GM12875 (cell line): Measurements from ENCODE around the gene ZFP91.

Experiments
- H3K4me3 ChIP-seq: one replicate; pipeline ENCODE4 v1.5.1; 2011; ENCODE audit warnings: low read depth, low read length, control low read depth
- CTCF ChIP-seq: IDR thresholded peaks from 2 replicates; pipeline ENCODE4 v1.5.1; 2011; ENCODE audit warnings: low read depth, mild to moderate bottlenecking, control low read depth, inconsistent platforms, low read length, moderate library complexity, borderline replicate concordance; ENCODE audit not compliant: insufficient read depth

The ZFP91 gene

GRCh38 chr11:58575377-58576020, 3.4 kb upstream of the ZFP91 start, which contains the start of gene LPXN:
Gene LPXN, minus strand, starts transcription at chr11:58575856. Its CDS starts 84 bp downstream, at chr11:58575772.
- TF ChIP-seq CTCF = no peak
- peak within 1 kb of the TSS; percentile 65 for H3K4me3 ChIP-seq

GRCh38 chr11:58576887-58577471, 1.9 kb upstream of the ZFP91 start:
- peak overlapping the region; percentile 74 for H3K4me3 ChIP-seq
- peak; percentile 25; the same call in 1 of the 2 replicates for TF ChIP-seq CTCF

DNA sequence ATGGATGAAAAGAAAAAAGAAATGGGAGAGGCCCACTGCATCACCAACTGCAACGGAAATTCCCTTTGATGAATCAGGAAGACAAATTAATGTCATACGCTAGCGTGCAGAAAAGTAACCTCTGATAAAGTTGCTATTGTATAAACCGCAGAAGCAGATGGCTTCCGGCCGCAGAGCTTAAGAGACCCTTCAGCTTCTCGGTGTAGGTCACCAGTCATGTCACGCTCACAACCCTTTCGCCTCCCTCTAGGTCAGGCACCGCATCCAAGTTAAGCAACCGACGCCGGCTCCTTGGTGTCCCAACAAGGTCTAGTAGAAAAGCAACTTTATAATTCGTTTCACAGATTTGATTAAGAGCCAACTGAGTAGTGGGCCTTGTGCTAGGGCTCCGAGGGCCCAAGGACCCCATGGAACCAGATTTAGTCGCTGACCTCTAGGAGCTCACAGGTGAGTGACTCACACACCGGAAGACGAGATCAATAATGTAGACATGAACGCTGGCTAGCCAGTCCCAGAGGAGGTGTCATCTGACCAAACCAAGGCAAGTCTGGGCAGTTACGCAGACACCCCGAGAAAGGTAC, 1.2 kb upstream of the ZFP91 start:
- no peak for TF ChIP-seq CTCF
- peak overlapping the region; percentile 74 for H3K4me3 ChIP-seq

DNA sequence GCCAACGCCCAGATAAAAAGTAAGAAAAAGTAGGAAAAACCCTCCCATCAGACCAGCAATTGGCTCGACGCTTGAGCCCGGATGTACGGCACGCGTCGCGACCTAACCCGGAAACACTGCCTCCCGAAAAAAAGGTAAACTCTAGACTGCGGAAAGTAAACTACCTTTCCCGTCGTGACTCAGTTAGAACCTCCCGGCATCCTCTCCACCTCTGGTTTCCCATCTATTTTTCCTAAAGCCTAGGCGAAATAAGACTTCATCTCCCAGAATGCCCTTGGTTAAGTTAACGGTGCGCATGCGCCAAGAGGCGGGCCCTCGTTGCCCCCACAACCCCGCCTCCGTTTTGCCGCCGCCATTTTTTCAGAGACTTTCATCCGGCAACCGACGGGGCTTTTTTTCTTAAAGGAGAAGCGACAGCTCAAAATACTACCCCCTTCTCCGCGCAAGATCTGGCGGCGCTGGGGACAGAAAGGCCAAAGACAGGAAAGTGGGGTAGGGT, 678 bp upstream of the ZFP91 start:
- no peak for TF ChIP-seq CTCF

DNA sequence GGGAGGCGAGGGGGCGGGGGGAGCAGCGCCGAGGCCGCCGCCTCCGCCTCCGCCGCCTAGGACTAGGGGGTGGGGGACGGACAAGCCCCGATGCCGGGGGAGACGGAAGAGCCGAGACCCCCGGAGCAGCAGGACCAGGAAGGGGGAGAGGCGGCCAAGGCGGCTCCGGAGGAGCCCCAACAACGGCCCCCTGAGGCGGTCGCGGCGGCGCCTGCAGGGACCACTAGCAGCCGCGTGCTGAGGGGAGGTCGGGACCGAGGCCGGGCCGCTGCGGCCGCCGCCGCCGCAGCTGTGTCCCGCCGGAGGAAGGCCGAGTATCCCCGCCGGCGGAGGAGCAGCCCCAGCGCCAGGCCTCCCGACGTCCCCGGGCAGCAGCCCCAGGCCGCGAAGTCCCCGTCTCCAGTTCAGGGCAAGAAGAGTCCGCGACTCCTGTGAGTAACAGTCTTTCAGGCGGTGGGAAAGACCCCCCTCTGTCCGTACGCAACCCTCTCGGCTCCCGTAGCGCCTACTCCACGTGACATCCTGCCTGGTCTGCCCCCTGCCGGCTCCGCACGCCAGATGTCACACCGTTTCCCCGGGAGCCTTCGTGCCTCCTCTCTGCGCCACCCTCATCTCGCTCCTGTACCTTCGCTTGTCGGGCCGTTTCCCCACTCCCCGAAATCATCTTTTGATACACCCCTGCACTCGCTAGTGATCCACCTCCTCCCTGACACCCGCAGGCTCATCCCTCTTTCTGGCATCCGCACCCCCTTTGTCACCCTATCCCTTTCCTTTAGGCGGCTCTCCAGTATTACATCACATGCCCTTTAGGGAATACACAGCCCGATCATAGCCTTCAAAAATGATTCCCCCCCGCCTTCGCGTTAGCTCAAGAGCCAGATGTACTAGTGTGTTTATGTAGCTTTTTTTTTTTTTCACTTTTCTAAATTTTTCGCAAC, 598 bp downstream of the ZFP91 start:
- peak overlapping the region; percentile 92 for H3K4me3 ChIP-seq
- peak; percentile 88 for TF ChIP-seq CTCF

More for the DNA sequence above, 678 bp upstream of the ZFP91 start:
- H3K4me3 ChIP-seq = peak overlapping the region; percentile 74

- TF ChIP-seq CTCF = no peak
- peak overlapping the region; percentile 92 for H3K4me3 ChIP-seq
Observed at GRCh38 chr11:58580311-58580710, 1.4 kb downstream of the ZFP91 start.
